Mucosa of rectum (tissue), 2 donors: ENCODE data around the gene HIVEP1.

Experiments
- H3K27ac ChIP-seq, 2 donors: one replicate each; pipeline ENCODE4 v1.7.0; 2013; ENCODE audit warnings: inconsistent platforms in 2 of 2, low read depth in 2 of 2, low read length in 2 of 2
- H3K27me3 ChIP-seq, 2 donors: one replicate each; pipeline ENCODE4 v1.7.0; 2013; ENCODE audit warnings: low read length in 2 of 2; ENCODE audit not compliant: control insufficient read depth in 2 of 2, insufficient read depth in 2 of 2
- H3K36me3 ChIP-seq, 2 donors: one replicate each; pipeline ENCODE4 v1.7.0; 2013; ENCODE audit warnings: low read length in 2 of 2; ENCODE audit not compliant: control insufficient read depth in 2 of 2, insufficient read depth in 2 of 2
- H3K4me1 ChIP-seq, 2 donors: one replicate each; pipeline ENCODE4 v1.7.0; 2013; ENCODE audit warnings: low read length in 2 of 2, mild to moderate bottlenecking in 1 of 2; ENCODE audit not compliant: control insufficient read depth in 2 of 2, insufficient read depth in 2 of 2
- H3K4me3 ChIP-seq, 2 donors: one replicate each; pipeline ENCODE4 v1.7.0; 2013; ENCODE audit warnings: low read length in 2 of 2
- H3K9ac ChIP-seq, 2 donors: one replicate each; pipeline ENCODE4 v1.7.0; 2013; ENCODE audit warnings: low read length in 2 of 2, low read depth in 1 of 2, mild to moderate bottlenecking in 1 of 2
- H3K9me3 ChIP-seq, 2 donors: one replicate each; pipeline ENCODE4 v1.7.0; 2013; ENCODE audit warnings: low read length in 2 of 2; ENCODE audit not compliant: control insufficient read depth in 2 of 2
- donor health status: healthy.
- donor health status: Normal muscosa, but diverticular disease.

HIVEP1 gene

GRCh38 chr6:12162213-12162612, 150.1 kb downstream of the HIVEP1 start:
- H3K27ac ChIP-seq: no peak overlapping the region
- no peaks in the 10 kb centered on the region for H3K4me1 ChIP-seq
- no peaks in the 10 kb centered on the region for H3K9me3 ChIP-seq
- H3K4me3 ChIP-seq: no peak overlapping the region
- no peaks in the 10 kb centered on the region for H3K27me3 ChIP-seq
- H3K9ac ChIP-seq: no peak overlapping the region
- H3K36me3 ChIP-seq: peaks cover 21 to 29% of the 10 kb centered on the region in 2 donors

- no peaks in the 10 kb centered on the region for H3K4me1 ChIP-seq
- H3K36me3 ChIP-seq: peaks cover 21 to 29% of the 10 kb centered on the region in 2 donors
- no peaks in the 10 kb centered on the region for H3K9me3 ChIP-seq
- H3K4me3 ChIP-seq: no peak overlapping the region
- no peak overlapping the region for H3K9ac ChIP-seq
- no peak overlapping the region for H3K27ac ChIP-seq
- H3K27me3 ChIP-seq: no peaks in the 10 kb centered on the region
These were observed 151.0 kb downstream of the HIVEP1 start for GRCh38 chr6:12163149-12163548.

- no peaks in the 10 kb centered on the region for H3K4me1 ChIP-seq
- no peak overlapping the region for H3K27ac ChIP-seq
- H3K36me3 ChIP-seq: peaks cover 21 to 26% of the 10 kb centered on the region in 2 donors
- H3K9me3 ChIP-seq: no peaks in the 10 kb centered on the region
- H3K9ac ChIP-seq: no peak overlapping the region
- H3K4me3 ChIP-seq: no peak overlapping the region
- no peaks in the 10 kb centered on the region for H3K27me3 ChIP-seq
These were observed 151.8 kb downstream of the HIVEP1 start for GRCh38 chr6:12163744-12164507.

- Histone ChIP-seq H3K4me3 (no peak overlapping the region), H3K9ac (no peak overlapping the region), H3K27ac (no peak overlapping the region), H3K36me3 (peaks cover 21 to 26% of the 10 kb centered on the region in 2 donors), H3K27me3 (no peaks in the 10 kb centered on the region), H3K4me1 (no peaks in the 10 kb centered on the region), H3K9me3 (no peaks in the 10 kb centered on the region)
These were observed 152.3 kb downstream of the HIVEP1 start for GRCh38 chr6:12164508-12164770.

GRCh38 chr6:12165297-12165696, 153.2 kb downstream of the HIVEP1 start:
- Histone ChIP-seq H3K9me3 (no peaks in the 10 kb centered on the region), H3K4me3 (no peak overlapping the region), H3K4me1 (no peaks in the 10 kb centered on the region), H3K36me3 (peaks cover 21 to 26% of the 10 kb centered on the region in 2 donors), H3K9ac (no peak overlapping the region), H3K27ac (no peak overlapping the region), H3K27me3 (no peaks in the 10 kb centered on the region)

- Histone ChIP-seq H3K9me3 (no peaks in the 10 kb centered on the region), H3K27ac (no peak overlapping the region), H3K4me3 (no peak overlapping the region), H3K4me1 (no peaks in the 10 kb centered on the region), H3K27me3 (no peaks in the 10 kb centered on the region), H3K9ac (no peak overlapping the region), H3K36me3 (peaks cover 21 to 26% of the 10 kb centered on the region in 2 donors)
These were observed 153.7 kb downstream of the HIVEP1 start for GRCh38 chr6:12165722-12166280.

- Histone ChIP-seq H3K4me3 (no peak overlapping the region), H3K27ac (no peak overlapping the region), H3K9ac (no peak overlapping the region), H3K36me3 (no peaks in the 10 kb centered on the region), H3K27me3 (no peaks in the 10 kb centered on the region), H3K9me3 (no peaks in the 10 kb centered on the region), H3K4me1 (no peaks in the 10 kb centered on the region)
These were observed 157.3 kb downstream of the HIVEP1 start for GRCh38 chr6:12169377-12169776.

GRCh38 chr6:12170351-12171092, 158.4 kb downstream of the HIVEP1 start:
- Histone ChIP-seq H3K9me3 (no peaks in the 10 kb centered on the region), H3K9ac (no peak overlapping the region), H3K4me1 (no peaks in the 10 kb centered on the region), H3K27ac (no peak overlapping the region), H3K4me3 (no peak overlapping the region), H3K36me3 (no peaks in the 10 kb centered on the region), H3K27me3 (no peaks in the 10 kb centered on the region)

GRCh38 chr6:12171717-12172116, 159.6 kb downstream of the HIVEP1 start:
- Histone ChIP-seq H3K27me3 (no peaks in the 10 kb centered on the region), H3K4me3 (no peak overlapping the region), H3K27ac (no peak overlapping the region), H3K9me3 (no peaks in the 10 kb centered on the region), H3K4me1 (no peaks in the 10 kb centered on the region), H3K36me3 (no peaks in the 10 kb centered on the region), H3K9ac (no peak overlapping the region)

GRCh38 chr6:12172572-12172971, 160.5 kb downstream of the HIVEP1 start:
- no peaks in the 10 kb centered on the region for H3K9me3 ChIP-seq
- no peak overlapping the region for H3K4me3 ChIP-seq
- no peak overlapping the region for H3K27ac ChIP-seq
- no peaks in the 10 kb centered on the region for H3K27me3 ChIP-seq
- no peaks in the 10 kb centered on the region for H3K4me1 ChIP-seq
- H3K36me3 ChIP-seq: no peaks in the 10 kb centered on the region
- no peak overlapping the region for H3K9ac ChIP-seq
